Spleen (tissue), 7 donors: ENCODE results near the gene SYCP1.

Source experiments
- POLR2A ChIP-seq, 3 donors: fragments of 450-650 bp; IDR thresholded peaks; one replicate each; pipeline ENCODE4 v1.5.1; 2017; ENCODE audit warnings: antibody characterized with exemption in 3 of 3, mild to moderate bottlenecking in 1 of 3
- TF ChIP-seq, protein P1 (sequence below), 11 experiments: fragments of 200-600 bp in 7 of 11; fragments of 450-650 bp in 4 of 11; sonication (generic) in 4 of 11; IDR thresholded peaks in 8 of 11; conservative IDR thresholded peaks in 3 of 11; 1 replicate in 7 of 11; 2 replicates in 4 of 11; pipeline versions ENCODE4 v1.4.0 to v1.8.0; 2016 to 2021; ENCODE audit warnings: antibody characterized with exemption in 11 of 11, inconsistent platforms in 4 of 11, mild to moderate bottlenecking in 1 of 11
- donor health status: DM: no; HTN: no; CAD: no; lungs with moderate emphysema.
- donor health status: DM: no; HTN: no; CAD: no.
- donor health status: DM: no; HTN: no; CAD: no.

DNA sequence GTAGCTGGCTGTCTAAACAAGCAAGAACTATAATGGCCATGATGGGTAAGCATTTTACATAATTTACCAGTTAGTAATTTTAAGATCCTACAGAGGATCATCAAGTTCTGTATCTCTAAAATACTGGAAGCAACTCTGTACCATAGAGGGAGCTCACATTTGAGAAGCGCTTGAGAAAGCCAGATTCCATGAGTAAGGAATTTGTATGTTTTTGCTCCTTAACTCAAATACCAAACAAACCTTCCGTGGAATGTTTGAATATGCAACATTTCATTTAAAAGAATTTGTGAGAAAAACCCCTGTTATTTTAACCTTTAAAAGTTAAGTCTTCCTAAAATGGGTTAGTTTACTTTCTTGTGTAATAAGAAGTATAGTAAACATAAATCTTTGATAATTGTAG is 176.9 kb downstream of the SYCP1 start:
- TF ChIP-seq, protein P1, sequence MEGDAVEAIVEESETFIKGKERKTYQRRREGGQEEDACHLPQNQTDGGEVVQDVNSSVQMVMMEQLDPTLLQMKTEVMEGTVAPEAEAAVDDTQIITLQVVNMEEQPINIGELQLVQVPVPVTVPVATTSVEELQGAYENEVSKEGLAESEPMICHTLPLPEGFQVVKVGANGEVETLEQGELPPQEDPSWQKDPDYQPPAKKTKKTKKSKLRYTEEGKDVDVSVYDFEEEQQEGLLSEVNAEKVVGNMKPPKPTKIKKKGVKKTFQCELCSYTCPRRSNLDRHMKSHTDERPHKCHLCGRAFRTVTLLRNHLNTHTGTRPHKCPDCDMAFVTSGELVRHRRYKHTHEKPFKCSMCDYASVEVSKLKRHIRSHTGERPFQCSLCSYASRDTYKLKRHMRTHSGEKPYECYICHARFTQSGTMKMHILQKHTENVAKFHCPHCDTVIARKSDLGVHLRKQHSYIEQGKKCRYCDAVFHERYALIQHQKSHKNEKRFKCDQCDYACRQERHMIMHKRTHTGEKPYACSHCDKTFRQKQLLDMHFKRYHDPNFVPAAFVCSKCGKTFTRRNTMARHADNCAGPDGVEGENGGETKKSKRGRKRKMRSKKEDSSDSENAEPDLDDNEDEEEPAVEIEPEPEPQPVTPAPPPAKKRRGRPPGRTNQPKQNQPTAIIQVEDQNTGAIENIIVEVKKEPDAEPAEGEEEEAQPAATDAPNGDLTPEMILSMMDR (IDR thresholded peaks at IDR 0.05 in 8 of 11, conservative IDR thresholded peaks at IDR 0.05 in 3 of 11) = no peak
- TF ChIP-seq POLR2A (IDR thresholded peaks at IDR 0.05) = no peak
